MM.1S (cell line): ENCODE measurements around the gene MAG.

Experiments
- CTCF ChIP-seq: fragments of 300-600 bp; sonication (generic); IDR thresholded peaks from 2 replicates; pipeline ENCODE4 v1.5.1; 2016; ENCODE audit warnings: antibody characterized with exemption, low read length, mixed read lengths
- EZH2 ChIP-seq: fragments of 300-600 bp; sonication (generic); optimal IDR thresholded peaks from 2 replicates; pipeline ENCODE3; 2017; ENCODE audit warnings: low read depth, mild to moderate bottlenecking, antibody characterized with exemption, low read length, mixed read lengths
- EZH2phosphoT487 ChIP-seq: fragments of 300-600 bp; sonication (generic); IDR thresholded peaks from 2 replicates; pipeline ENCODE4 v1.6.1; 2018; ENCODE audit warnings: antibody characterized with exemption, low read length

- TF ChIP-seq CTCF (no peak), EZH2 (no peak), EZH2phosphoT487 (no peak)
These were observed 57.9 kb downstream of the MAG start for GRCh38 chr19:35349614-35350521.
